Measurements from ENCODE around the gene NEK1. TPM values are rescaled to one million over a fixed set of nuclear protein-coding genes. Genes with fewer than 3 reads are reported as not detected.

The NEK1 gene
- total RNA-seq, 1 donor from 2014 or later, result 13.0 TPM

- DNase-seq (ENCODE audit: low read depth, low spot score), result no peak
- Mint-ChIP-seq H3K4me3 (no peak overlapping the region), H3K27me3 (ENCODE audit: low read depth) (no peaks in the 10 kb centered on the region), H3K27ac (ENCODE audit: unreplicated experiment) (no peak overlapping the region), H3K9me3 (peaks cover 3% of the 10 kb centered on the region), H3K4me1 (peaks cover 9% of the 10 kb centered on the region), H3K36me3 (ENCODE audit: low read depth) (peaks cover 4% of the 10 kb centered on the region)
- TF ChIP-seq CTCF (conservative IDR thresholded peaks at IDR 0.05), result no peak
These were observed 37.3 kb upstream of the NEK1 start for GRCh38 chr4:169649545-169650226.

GRCh38 chr4:169645627-169646026 lies 33.2 kb upstream of the NEK1 start:
- no peak for DNase-seq (ENCODE audit: low read depth, low spot score)

GRCh38 chr4:169644802-169645201 lies 32.4 kb upstream of the NEK1 start:
- Mint-ChIP-seq H3K4me3 (no peak overlapping the region), H3K4me1 (peaks cover 5% of the 10 kb centered on the region), H3K27ac (ENCODE audit: unreplicated experiment) (no peak overlapping the region), H3K27me3 (ENCODE audit: low read depth) (no peaks in the 10 kb centered on the region), H3K36me3 (ENCODE audit: low read depth) (peaks cover 4% of the 10 kb centered on the region), H3K9me3 (no peaks in the 10 kb centered on the region)
- no peak for DNase-seq (ENCODE audit: low read depth, low spot score)
- TF ChIP-seq CTCF (conservative IDR thresholded peaks at IDR 0.05), result no peak

More at GRCh38 chr4:169645627-169646026, 33.2 kb upstream of the NEK1 start:
- no peak overlapping the region for H3K27ac Mint-ChIP-seq (ENCODE audit: unreplicated experiment)
- no peak for TF ChIP-seq CTCF (conservative IDR thresholded peaks at IDR 0.05)
- peaks cover 4% of the 10 kb centered on the region for H3K36me3 Mint-ChIP-seq (ENCODE audit: low read depth)
- peaks cover 9% of the 10 kb centered on the region for H3K4me1 Mint-ChIP-seq
- H3K9me3 Mint-ChIP-seq, result no peaks in the 10 kb centered on the region
- no peak overlapping the region for H3K4me3 Mint-ChIP-seq
- H3K27me3 Mint-ChIP-seq (ENCODE audit: low read depth), result no peaks in the 10 kb centered on the region

- H3K9me3 Mint-ChIP-seq, result no peaks in the 10 kb centered on the region
- no peaks in the 10 kb centered on the region for H3K4me1 Mint-ChIP-seq
- no peak overlapping the region for H3K4me3 Mint-ChIP-seq
- DNase-seq (ENCODE audit: low read depth, low spot score), result no peak
- no peaks in the 10 kb centered on the region for H3K27me3 Mint-ChIP-seq (ENCODE audit: low read depth)
- TF ChIP-seq CTCF (conservative IDR thresholded peaks at IDR 0.05), result no peak
- peaks cover 4% of the 10 kb centered on the region for H3K36me3 Mint-ChIP-seq (ENCODE audit: low read depth)
- H3K27ac Mint-ChIP-seq (ENCODE audit: unreplicated experiment), result no peak overlapping the region
These were observed 28.0 kb upstream of the NEK1 start for GRCh38 chr4:169640261-169640870.

- Mint-ChIP-seq H3K9me3 (peaks cover 2% of the 10 kb centered on the region), H3K4me3 (no peak overlapping the region), H3K27ac (ENCODE audit: unreplicated experiment) (no peak overlapping the region), H3K27me3 (ENCODE audit: low read depth) (no peaks in the 10 kb centered on the region), H3K36me3 (ENCODE audit: low read depth) (peaks cover 7% of the 10 kb centered on the region), H3K4me1 (no peaks in the 10 kb centered on the region)
- TF ChIP-seq CTCF (conservative IDR thresholded peaks at IDR 0.05), result no peak
- DNase-seq (ENCODE audit: low read depth, low spot score), result no peak
These were observed 22.6 kb upstream of the NEK1 start for GRCh38 chr4:169634975-169635374.
